Karpas-422 (cell line): ENCODE measurements around the gene NCOA6. TPM values are rescaled to one million over a fixed set of nuclear protein-coding genes. Genes with fewer than 3 reads are reported as not detected.

Experiments
- DNase-seq: peaks from one replicate; pipeline ENCODE4 v3.0.0-alpha.2; 2015
- H2AFZ ChIP-seq: fragments of 200-600 bp; sonication (generic); 2 replicates; pipeline ENCODE4 v1.6.1; 2014; ENCODE audit warnings: antibody characterized with exemption, low read length, mixed read lengths
- H3K27ac ChIP-seq: fragments of 200-600 bp; sonication (generic); 2 replicates; pipeline ENCODE4 v1.5.1; 2014; ENCODE audit warnings: mild to moderate bottlenecking, low read length, moderate library complexity
- H3K27me3 ChIP-seq: fragments of 200-600 bp; sonication (generic); 2 replicates; pipeline ENCODE4 v1.6.1; 2014; ENCODE audit warnings: low read length, mixed read lengths
- H3K36me3 ChIP-seq: fragments of 200-600 bp; sonication (generic); 2 replicates; pipeline ENCODE4 v1.6.1; 2014; ENCODE audit warnings: low read length, mixed read lengths; ENCODE audit not compliant: insufficient read depth
- H3K4me1 ChIP-seq: fragments of 200-600 bp; sonication (generic); 2 replicates; pipeline ENCODE4 v1.6.1; 2014; ENCODE audit warnings: mild to moderate bottlenecking, low read length, mixed read lengths
- H3K4me2 ChIP-seq: fragments of 200-600 bp; sonication (generic); 2 replicates; pipeline ENCODE4 v1.6.1; 2014; ENCODE audit warnings: low read length, low read depth, mild to moderate bottlenecking; ENCODE audit not compliant: poor library complexity, severe bottlenecking
- H3K4me3 ChIP-seq: fragments of 200-600 bp; sonication (generic); 2 replicates; pipeline ENCODE4 v1.5.1; 2014; ENCODE audit warnings: mild to moderate bottlenecking, antibody characterized with exemption, low read length, mixed read lengths
- H3K79me2 ChIP-seq: fragments of 200-600 bp; sonication (generic); 2 replicates; pipeline ENCODE4 v1.6.1; 2014; ENCODE audit warnings: mild to moderate bottlenecking, low read length, mixed read lengths
- H3K9ac ChIP-seq: fragments of 200-600 bp; sonication (generic); 2 replicates; pipeline ENCODE4 v1.6.0; 2014; ENCODE audit warnings: low read length
- H3K9me2 ChIP-seq: fragments of 200-600 bp; sonication (generic), shearing (Covaris generic); replicated peaks from 2 replicates; pipeline ENCODE4 v1.6.0; 2014; ENCODE audit warnings: mild to moderate bottlenecking, low read length, moderate library complexity; ENCODE audit not compliant: insufficient read depth
- H3K9me3 ChIP-seq: fragments of 300-700, 200-600 bp; sonication (generic); 2 replicates; pipeline ENCODE4 v1.6.1; 2014; ENCODE audit warnings: low read length, mixed read lengths
- H4K20me1 ChIP-seq: fragments of 200-600 bp; sonication (generic); 2 replicates; pipeline ENCODE4 v1.6.1; 2014; ENCODE audit warnings: mild to moderate bottlenecking, antibody characterized with exemption, low read length, low read depth; ENCODE audit not compliant: insufficient read depth
- total RNA-seq: library from RNA; depleted of rRNA; stranded (reverse); fragments of >200 nt; shearing (Covaris generic); gene quantifications from 2 replicates; pipeline ENCODE4 v1.2.3, GENCODE V29; 2014; ENCODE audit warnings: low replicate concordance

NCOA6 gene
- total RNA-seq, 1 experiment from 2014 or later: 15.4 TPM

GRCh38 chr20:34762031-34762555 is 63.4 kb downstream of the NCOA6 start:
- DNase-seq: no peak
- peaks cover 52% of the 10 kb centered on the region; the same call in 1 of the 2 replicates for H3K36me3 ChIP-seq
- H3K4me3 ChIP-seq: no peak overlapping the region
- no peak overlapping the region for H2AFZ ChIP-seq
- no peak overlapping the region for H3K27ac ChIP-seq
- H3K9me3 ChIP-seq: no peaks in the 10 kb centered on the region
- H3K27me3 ChIP-seq: no peaks in the 10 kb centered on the region
- no peaks in the 10 kb centered on the region for H3K4me1 ChIP-seq
- no peaks in the 10 kb centered on the region for H3K9me2 ChIP-seq
- H3K4me2 ChIP-seq: no peak overlapping the region
- peaks cover 9% of the 10 kb centered on the region for H3K79me2 ChIP-seq
- no peaks in the 10 kb centered on the region for H4K20me1 ChIP-seq
- H3K9ac ChIP-seq: no peak overlapping the region

- no peaks in the 10 kb centered on the region for H3K4me1 ChIP-seq
- peaks cover 31% of the 10 kb centered on the region; the same call in 1 of the 2 replicates for H3K36me3 ChIP-seq
- H3K9me3 ChIP-seq: no peaks in the 10 kb centered on the region
- no peak overlapping the region for H3K27ac ChIP-seq
- no peak for DNase-seq
- H3K9ac ChIP-seq: no peak overlapping the region
- H3K79me2 ChIP-seq: no peaks in the 10 kb centered on the region
- H4K20me1 ChIP-seq: no peaks in the 10 kb centered on the region
- H3K27me3 ChIP-seq: no peaks in the 10 kb centered on the region
- no peak overlapping the region for H3K4me2 ChIP-seq
- H2AFZ ChIP-seq: no peak overlapping the region
- H3K9me2 ChIP-seq: no peaks in the 10 kb centered on the region
- no peak overlapping the region for H3K4me3 ChIP-seq
These were observed 70.1 kb downstream of the NCOA6 start for GRCh38 chr20:34755367-34755766.

- Histone ChIP-seq H3K79me2 (no peaks in the 10 kb centered on the region), H3K4me3 (no peak overlapping the region), H4K20me1 (no peaks in the 10 kb centered on the region), H3K27me3 (no peaks in the 10 kb centered on the region), H2AFZ (no peak overlapping the region), H3K4me2 (no peak overlapping the region), H3K9ac (no peak overlapping the region), H3K27ac (no peak overlapping the region), H3K36me3 (peaks cover 37% of the 10 kb centered on the region; the same call in 1 of the 2 replicates), H3K4me1 (no peaks in the 10 kb centered on the region), H3K9me3 (no peaks in the 10 kb centered on the region), H3K9me2 (no peaks in the 10 kb centered on the region)
- DNase-seq: no peak
These were observed 70.8 kb downstream of the NCOA6 start for GRCh38 chr20:34754611-34755010.

GRCh38 chr20:34753706-34754461 is 71.6 kb downstream of the NCOA6 start:
- Histone ChIP-seq H3K4me3 (no peak overlapping the region), H3K79me2 (no peaks in the 10 kb centered on the region), H4K20me1 (no peaks in the 10 kb centered on the region), H3K4me1 (no peaks in the 10 kb centered on the region), H3K9me2 (no peaks in the 10 kb centered on the region), H3K9me3 (no peaks in the 10 kb centered on the region), H2AFZ (no peak overlapping the region), H3K4me2 (no peak overlapping the region), H3K27me3 (no peaks in the 10 kb centered on the region), H3K9ac (no peak overlapping the region), H3K36me3 (peaks cover 36% of the 10 kb centered on the region; the same call in 1 of the 2 replicates), H3K27ac (no peak overlapping the region)
- DNase-seq: no peak

- Histone ChIP-seq H4K20me1 (no peaks in the 10 kb centered on the region), H3K79me2 (no peaks in the 10 kb centered on the region), H3K4me1 (no peaks in the 10 kb centered on the region), H3K4me2 (no peak overlapping the region), H3K27ac (no peak overlapping the region), H3K36me3 (peaks cover 33% of the 10 kb centered on the region), H3K9me3 (no peaks in the 10 kb centered on the region), H3K4me3 (no peak overlapping the region), H3K9me2 (no peaks in the 10 kb centered on the region), H3K9ac (no peak overlapping the region), H3K27me3 (no peaks in the 10 kb centered on the region), H2AFZ (no peak overlapping the region)
- no peak for DNase-seq
These were observed 74.0 kb downstream of the NCOA6 start for GRCh38 chr20:34751453-34751852.

GRCh38 chr20:34750484-34750883 is 75.0 kb downstream of the NCOA6 start:
- H3K4me1 ChIP-seq: no peaks in the 10 kb centered on the region
- H3K9me3 ChIP-seq: no peaks in the 10 kb centered on the region
- no peaks in the 10 kb centered on the region for H4K20me1 ChIP-seq
- no peaks in the 10 kb centered on the region for H3K9me2 ChIP-seq
- H3K36me3 ChIP-seq: peaks cover 41% of the 10 kb centered on the region
- H3K4me2 ChIP-seq: no peak overlapping the region
- no peaks in the 10 kb centered on the region for H3K79me2 ChIP-seq
- no peak overlapping the region for H2AFZ ChIP-seq
- H3K4me3 ChIP-seq: no peak overlapping the region
- H3K9ac ChIP-seq: no peak overlapping the region
- no peak overlapping the region for H3K27ac ChIP-seq
- H3K27me3 ChIP-seq: no peaks in the 10 kb centered on the region
- DNase-seq: no peak

- Histone ChIP-seq H3K9me2 (no peaks in the 10 kb centered on the region), H3K4me3 (no peak overlapping the region), H3K9ac (no peak overlapping the region), H3K27me3 (no peaks in the 10 kb centered on the region), H3K27ac (no peak overlapping the region), H3K4me1 (no peaks in the 10 kb centered on the region), H2AFZ (no peak overlapping the region), H3K9me3 (no peaks in the 10 kb centered on the region), H3K36me3 (peaks cover 46% of the 10 kb centered on the region), H3K4me2 (no peak overlapping the region), H3K79me2 (no peaks in the 10 kb centered on the region), H4K20me1 (no peaks in the 10 kb centered on the region)
- DNase-seq: no peak
These were observed 76.7 kb downstream of the NCOA6 start for GRCh38 chr20:34748709-34749108.

GRCh38 chr20:34747479-34747878 is 78.0 kb downstream of the NCOA6 start:
- H3K27ac ChIP-seq: no peak overlapping the region
- no peaks in the 10 kb centered on the region for H3K9me3 ChIP-seq
- no peak overlapping the region for H3K4me3 ChIP-seq
- H3K4me2 ChIP-seq: no peak overlapping the region
- H3K9me2 ChIP-seq: no peaks in the 10 kb centered on the region
- peaks cover 50% of the 10 kb centered on the region for H3K36me3 ChIP-seq
- H3K4me1 ChIP-seq: no peaks in the 10 kb centered on the region
- H3K9ac ChIP-seq: no peak overlapping the region
- no peak for DNase-seq
- H3K27me3 ChIP-seq: no peaks in the 10 kb centered on the region
- no peaks in the 10 kb centered on the region for H4K20me1 ChIP-seq
- no peaks in the 10 kb centered on the region for H3K79me2 ChIP-seq
- no peak overlapping the region for H2AFZ ChIP-seq
